Activated CD8-positive, alpha-beta memory T cell treated with anti-CD3 and anti-CD28 coated beads, Interleukin-2, amount 10 ng/mL, durations not matched to agents 7 days and 5 days (primary cell): ENCODE data around the gene TREH. TPM values are rescaled to one million over a fixed set of nuclear protein-coding genes. Genes with fewer than 3 reads are reported as not detected.
A peak's percentile ranks its signal among the peaks of the same experiment; 100 is the strongest.

Experiments
- ATAC-seq: fragments of 150-1000 bp; cut with Tn5 transposase; one replicate; pipeline ENCODE4 v1.10.0; 2021; ENCODE audit warnings: moderate library complexity
- CTCF ChIA-PET: fragments of 350-600 bp; sonication (Branson Sonifier 250); formaldehyde crosslinking; loops from one replicate; lab custom pipeline; 2021; ENCODE audit warnings: antibody characterized with exemption; lab: Charles Lee
- DNase-seq: peaks from one replicate; pipeline ENCODE4 v3.0.0-alpha.2; 2020
- H3K27ac Mint-ChIP-seq: one replicate; pipeline ENCODE4 v1.8.0; 2021; ENCODE audit warnings: mild to moderate bottlenecking, mixed read lengths
- H3K27me3 Mint-ChIP-seq: one replicate; pipeline ENCODE4 v1.8.0; 2021; ENCODE audit warnings: mixed read lengths
- H3K36me3 Mint-ChIP-seq: one replicate; pipeline ENCODE4 v1.8.0; 2021; ENCODE audit warnings: mild to moderate bottlenecking, mixed read lengths
- H3K4me1 Mint-ChIP-seq: one replicate; pipeline ENCODE4 v1.8.0; 2021; ENCODE audit warnings: mixed read lengths
- H3K4me3 Mint-ChIP-seq: one replicate; pipeline ENCODE4 v1.8.0; 2021; ENCODE audit warnings: mild to moderate bottlenecking, moderate library complexity, mixed read lengths
- H3K9me3 Mint-ChIP-seq: one replicate; pipeline ENCODE4 v1.8.0; 2022; ENCODE audit warnings: low read depth, mixed read lengths
- total RNA-seq, 2 experiments: library from RNA; stranded (reverse); gene quantifications; one replicate each; pipeline ENCODE4 v1.2.3, GENCODE V29; 2021

The TREH gene
- total RNA-seq, 2 experiments from 2014 or later = not detected

DNA sequence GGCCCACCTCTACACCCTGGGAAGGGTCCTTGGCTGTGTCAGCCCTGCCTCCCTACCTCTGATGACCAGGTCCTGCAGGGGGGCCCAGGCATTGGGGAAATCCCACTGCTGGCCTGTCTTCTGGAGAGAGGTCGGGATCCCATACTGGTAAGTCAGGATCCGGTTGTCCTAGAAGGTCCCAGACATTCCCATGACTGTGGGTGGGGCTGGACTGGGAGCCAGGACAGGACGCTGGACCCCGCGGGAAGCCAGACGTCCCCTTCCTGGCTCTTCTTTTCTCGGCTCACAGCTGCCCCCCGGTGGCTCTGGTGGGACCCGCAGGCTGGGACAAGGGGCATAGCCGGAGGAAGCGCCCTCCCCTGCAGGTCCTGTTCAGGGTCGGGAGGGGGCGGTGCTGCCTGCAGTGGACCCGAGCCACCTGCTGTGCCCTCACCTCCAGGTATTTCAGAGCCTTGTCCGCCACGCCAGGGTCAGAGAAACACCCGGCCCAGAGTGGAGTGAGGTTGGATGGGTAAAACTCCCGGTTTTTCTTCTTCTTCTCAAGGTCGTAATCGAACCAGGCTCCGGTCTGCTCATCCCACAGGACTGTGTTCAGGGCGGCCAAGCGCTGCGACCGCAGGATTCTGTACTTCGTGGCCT lies 20.0 kb downstream of the TREH start:
- CTCF ChIA-PET = interaction anchor here (0.6 to 3.0 kb wide), 25 partner anchors 10 to 343 kb away, joined by 3 to 15 read pairs (median 4); partner anchors contain the start of genes PHLDB1 and TREH
- H3K9me3 Mint-ChIP-seq = no peaks in the 10 kb centered on the region
- DNase-seq (peak; percentile 94), ATAC-seq (peak; percentile 97)
- H3K4me3 Mint-ChIP-seq = no peak overlapping the region
- no peaks in the 10 kb centered on the region for H3K27me3 Mint-ChIP-seq
- H3K4me1 Mint-ChIP-seq = no peaks in the 10 kb centered on the region
- H3K36me3 Mint-ChIP-seq = no peaks in the 10 kb centered on the region
- H3K27ac Mint-ChIP-seq = no peak overlapping the region

GRCh38 chr11:118658429-118659313 lies 20.8 kb downstream of the TREH start:
- no peaks in the 10 kb centered on the region for H3K9me3 Mint-ChIP-seq
- CTCF ChIA-PET = interaction anchor here (0.6 to 3.0 kb wide), 30 partner anchors 10 to 316 kb away, joined by 3 to 15 read pairs (median 4); partner anchors contain the start of genes PHLDB1 and TREH
- H3K27me3 Mint-ChIP-seq = no peaks in the 10 kb centered on the region
- H3K36me3 Mint-ChIP-seq = no peaks in the 10 kb centered on the region
- DNase-seq (no peak), ATAC-seq (no peak)
- no peak overlapping the region for H3K27ac Mint-ChIP-seq
- no peak overlapping the region for H3K4me3 Mint-ChIP-seq
- no peaks in the 10 kb centered on the region for H3K4me1 Mint-ChIP-seq

DNA sequence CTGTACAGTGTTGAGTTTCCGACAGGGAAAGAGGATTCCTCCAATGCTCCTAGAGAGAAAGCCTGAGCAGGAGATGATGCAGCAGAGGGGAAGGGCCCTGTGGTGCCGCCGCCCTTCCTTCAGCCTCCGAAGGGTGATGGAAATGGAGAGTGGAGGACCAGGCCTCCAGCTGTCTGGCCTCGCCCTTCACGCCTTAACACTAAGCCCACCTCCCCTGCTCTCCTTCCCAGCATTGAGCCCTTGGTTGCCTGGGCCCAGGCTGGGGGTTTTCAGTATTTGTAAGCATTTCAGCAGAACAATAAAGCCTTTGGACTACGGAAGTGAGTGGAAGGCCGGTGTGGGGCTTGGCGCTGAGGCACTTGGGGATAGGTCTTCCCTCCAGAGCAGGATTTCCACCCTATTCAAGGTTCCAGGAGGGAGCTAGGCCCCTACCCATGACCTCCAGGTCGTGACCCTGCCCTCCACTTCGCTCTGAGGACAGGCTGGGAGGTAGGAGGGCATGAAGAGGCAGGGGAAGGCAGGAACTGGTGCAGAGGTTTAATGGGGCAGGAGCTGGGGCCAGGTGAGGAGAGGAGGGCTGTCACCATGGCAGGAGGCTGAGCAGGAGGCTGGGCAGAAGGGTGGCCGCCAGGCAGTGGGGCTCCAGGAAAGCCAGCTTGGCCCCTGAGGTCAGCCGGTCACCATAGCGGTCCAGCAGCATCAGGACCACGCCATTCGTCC lies 21.6 kb downstream of the TREH start:
- Mint-ChIP-seq H3K27ac (no peak overlapping the region), H3K4me3 (no peak overlapping the region), H3K27me3 (no peaks in the 10 kb centered on the region), H3K9me3 (no peaks in the 10 kb centered on the region), H3K4me1 (peaks cover under 1% of the 10 kb centered on the region), H3K36me3 (no peaks in the 10 kb centered on the region)
- no peak for DNase-seq
- no peak for ATAC-seq
- CTCF ChIA-PET = interaction anchor here (0.6 to 2.7 kb wide), 11 partner anchors 14 to 299 kb away, joined by 3 to 10 read pairs (median 3); no protein-coding TSS in a partner anchor

- Mint-ChIP-seq H3K4me1 (peaks cover 6% of the 10 kb centered on the region), H3K27me3 (no peaks in the 10 kb centered on the region), H3K36me3 (no peaks in the 10 kb centered on the region), H3K27ac (no peak overlapping the region), H3K4me3 (no peak overlapping the region), H3K9me3 (no peaks in the 10 kb centered on the region)
- ATAC-seq (no peak), DNase-seq (no peak)
- CTCF ChIA-PET = interaction anchor here (0.7 to 1.3 kb wide), 3 partner anchors 11 to 52 kb away, joined by 3 to 4 read pairs (median 3); no protein-coding TSS in a partner anchor
These were observed 22.2 kb downstream of the TREH start for GRCh38 chr11:118657238-118657637.

DNA sequence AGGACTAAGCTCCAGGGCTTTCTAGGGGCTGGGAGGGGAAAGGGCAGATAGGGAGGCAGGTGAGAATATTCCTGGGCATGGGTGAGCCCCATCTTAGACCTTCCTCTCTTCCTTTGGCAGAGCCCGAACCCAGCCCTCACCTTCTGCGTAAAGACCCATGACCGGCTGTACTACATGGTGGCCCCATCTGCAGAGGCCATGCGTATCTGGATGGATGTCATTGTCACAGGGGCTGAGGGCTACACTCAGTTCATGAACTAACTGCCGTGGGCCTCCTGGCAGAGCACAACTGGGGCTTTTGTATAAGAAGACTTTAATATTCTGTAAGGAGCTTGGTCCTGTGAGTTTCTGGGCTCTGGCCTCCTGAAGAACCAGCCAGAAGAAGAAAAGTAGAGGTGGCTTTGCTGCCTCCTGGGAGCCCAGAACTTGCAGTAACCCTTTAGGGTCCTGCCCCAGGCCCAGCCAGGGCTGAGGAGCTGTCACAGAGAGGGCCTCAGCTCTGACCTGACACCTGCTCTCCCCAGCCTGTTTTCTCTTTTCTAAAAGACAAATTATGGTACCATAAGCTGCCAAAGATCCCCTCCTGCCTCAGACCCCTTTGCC lies 22.8 kb downstream of the TREH start:
- H3K4me3 Mint-ChIP-seq = no peak overlapping the region
- CTCF ChIA-PET = interaction anchor here (0.7 to 1.3 kb wide), 3 partner anchors 12 to 51 kb away, joined by 3 to 4 read pairs (median 3); no protein-coding TSS in a partner anchor
- H3K27ac Mint-ChIP-seq = no peak overlapping the region
- ATAC-seq (no peak), DNase-seq (no peak)
- H3K36me3 Mint-ChIP-seq = no peaks in the 10 kb centered on the region
- no peaks in the 10 kb centered on the region for H3K27me3 Mint-ChIP-seq
- H3K9me3 Mint-ChIP-seq = no peaks in the 10 kb centered on the region
- H3K4me1 Mint-ChIP-seq = peaks cover 6% of the 10 kb centered on the region

GRCh38 chr11:118655486-118656190 lies 23.8 kb downstream of the TREH start:
- no peak overlapping the region for H3K4me3 Mint-ChIP-seq
- H3K9me3 Mint-ChIP-seq = no peaks in the 10 kb centered on the region
- ATAC-seq (no peak), DNase-seq (no peak)
- H3K36me3 Mint-ChIP-seq = no peaks in the 10 kb centered on the region
- peaks cover 6% of the 10 kb centered on the region for H3K4me1 Mint-ChIP-seq
- no peak overlapping the region for H3K27ac Mint-ChIP-seq
- CTCF ChIA-PET = interaction anchor here (1.3 kb wide), 1 partner anchor 50 kb away, joined by 4 read pairs; no protein-coding TSS in a partner anchor
- no peaks in the 10 kb centered on the region for H3K27me3 Mint-ChIP-seq

- DNase-seq (no peak), ATAC-seq (no peak)
- Mint-ChIP-seq H3K27ac (no peak overlapping the region), H3K9me3 (no peaks in the 10 kb centered on the region), H3K36me3 (no peaks in the 10 kb centered on the region), H3K4me1 (peaks cover 6% of the 10 kb centered on the region), H3K4me3 (no peak overlapping the region), H3K27me3 (no peaks in the 10 kb centered on the region)
- CTCF ChIA-PET = interaction anchor here (1.1 to 1.6 kb wide), 2 partner anchors 18 to 303 kb away, joined by 3 to 4 read pairs; partner anchors contain the start of gene UPK2
These were observed 25.6 kb downstream of the TREH start for GRCh38 chr11:118653684-118654390.

DNA sequence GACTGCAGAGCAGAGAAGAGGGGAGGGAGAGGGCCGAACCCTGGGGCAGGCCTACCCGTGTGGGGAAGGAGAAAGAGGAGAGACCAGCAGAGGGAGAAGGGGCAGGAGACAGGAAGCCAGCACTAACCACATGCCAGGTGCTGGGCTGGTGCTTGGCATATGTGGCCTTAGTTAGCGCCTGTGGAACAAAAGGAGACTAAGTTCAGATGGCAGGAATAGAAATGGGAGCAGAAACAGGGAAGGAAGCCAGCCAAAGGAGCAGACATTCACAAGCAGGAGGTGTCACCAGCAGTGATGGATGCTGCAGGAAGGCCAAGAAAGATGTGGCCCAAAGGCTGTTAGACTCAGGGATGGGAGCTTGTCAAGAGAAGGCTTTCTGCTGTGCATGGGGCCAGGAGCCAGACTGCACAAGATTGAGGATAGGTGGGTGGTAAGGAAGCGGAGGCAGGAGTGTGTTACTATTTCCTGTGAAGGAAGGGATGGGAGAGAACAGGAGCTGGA lies 26.7 kb downstream of the TREH start:
- CTCF ChIA-PET = interaction anchor here (1.4 to 1.6 kb wide), 2 partner anchors 11 to 304 kb away, joined by 3 to 4 read pairs; partner anchors contain the start of gene UPK2
- H3K27me3 Mint-ChIP-seq = no peaks in the 10 kb centered on the region
- ATAC-seq = no peak

GRCh38 chr11:118651820-118652219 lies 27.6 kb downstream of the TREH start:
- Mint-ChIP-seq H3K36me3 (no peaks in the 10 kb centered on the region), H3K9me3 (no peaks in the 10 kb centered on the region), H3K4me3 (no peak overlapping the region), H3K27me3 (no peaks in the 10 kb centered on the region), H3K4me1 (peaks cover 6% of the 10 kb centered on the region), H3K27ac (no peak overlapping the region)
- no peak for ATAC-seq
- CTCF ChIA-PET = interaction anchor here (1.4 kb wide), 1 partner anchor 12 kb away, joined by 3 read pairs; no protein-coding TSS in a partner anchor
- no peak for DNase-seq

More for the DNA sequence above, 26.7 kb downstream of the TREH start:
- Mint-ChIP-seq H3K36me3 (no peaks in the 10 kb centered on the region), H3K4me3 (no peak overlapping the region), H3K4me1 (peaks cover 6% of the 10 kb centered on the region), H3K9me3 (no peaks in the 10 kb centered on the region), H3K27ac (no peak overlapping the region)
- DNase-seq = no peak

DNA sequence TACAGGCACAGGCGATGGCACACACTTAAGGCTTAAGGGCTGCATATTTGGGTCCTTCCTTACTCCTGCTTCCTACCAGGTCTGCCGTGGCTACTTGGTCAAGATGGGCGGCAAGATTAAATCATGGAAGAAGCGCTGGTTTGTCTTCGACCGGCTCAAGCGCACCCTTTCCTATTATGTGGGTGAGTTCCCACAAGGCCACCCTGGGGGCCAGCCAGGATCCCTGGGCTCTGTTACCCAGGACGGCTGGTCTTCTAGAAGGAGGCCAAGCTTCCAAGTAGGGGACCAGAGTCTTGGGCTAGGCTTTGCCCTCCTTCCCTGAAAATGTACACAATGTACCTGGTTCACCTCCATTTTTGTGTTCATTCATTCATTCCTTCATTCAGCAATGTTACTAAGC lies 29.1 kb downstream of the TREH start:
- Mint-ChIP-seq H3K4me1 (peaks cover 6% of the 10 kb centered on the region), H3K9me3 (no peaks in the 10 kb centered on the region), H3K27ac (no peak overlapping the region), H3K36me3 (no peaks in the 10 kb centered on the region), H3K27me3 (no peaks in the 10 kb centered on the region), H3K4me3 (no peak overlapping the region)
- CTCF ChIA-PET = no interaction called here
- no peak for DNase-seq
- ATAC-seq = no peak

GRCh38 chr11:118649941-118650340 lies 29.5 kb downstream of the TREH start:
- Mint-ChIP-seq H3K36me3 (no peaks in the 10 kb centered on the region), H3K27me3 (no peaks in the 10 kb centered on the region), H3K9me3 (no peaks in the 10 kb centered on the region), H3K27ac (no peak overlapping the region), H3K4me1 (peaks cover 6% of the 10 kb centered on the region), H3K4me3 (no peak overlapping the region)
- DNase-seq (no peak), ATAC-seq (no peak)
- CTCF ChIA-PET = interaction anchor here (1.4 kb wide), 1 partner anchor 10 kb away, joined by 5 read pairs; no protein-coding TSS in a partner anchor
